ENCODE results near the gene FAM98B. TPM values are rescaled to one million over a fixed set of nuclear protein-coding genes. Genes with fewer than 3 reads are reported as not detected.

Gene FAM98B
- total and polyA plus RNA-seq, 9 of the 15 experiments (the other 6 are each of a cell fraction or from before 2014, with no cell fraction given): 3.1 to 42.0 (median 9.4) TPM

DNA sequence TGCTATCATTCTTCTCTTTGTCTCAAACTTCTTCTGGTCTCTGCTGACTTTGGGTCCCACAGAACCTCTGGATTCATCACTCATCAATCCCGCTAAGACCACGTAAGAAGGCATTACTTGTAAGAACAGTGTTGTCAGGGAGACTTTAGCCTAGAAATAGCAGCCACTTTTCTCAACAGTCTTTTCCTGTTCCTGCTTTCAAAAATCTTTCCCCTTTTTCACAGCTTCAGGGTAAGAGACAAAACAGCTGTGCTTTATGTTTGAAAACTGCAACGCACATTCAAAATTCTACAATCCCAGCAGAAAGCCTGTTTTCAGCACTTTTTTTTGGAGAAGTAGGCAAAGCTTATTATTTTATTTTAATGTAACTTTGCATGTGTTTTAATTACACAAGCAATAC lies 42.0 kb upstream of the FAM98B start (continued):
- no peak for TF ChIP-seq HDAC6 (IDR thresholded peaks at IDR 0.05; ENCODE audit: low read depth, low read length)

DNA sequence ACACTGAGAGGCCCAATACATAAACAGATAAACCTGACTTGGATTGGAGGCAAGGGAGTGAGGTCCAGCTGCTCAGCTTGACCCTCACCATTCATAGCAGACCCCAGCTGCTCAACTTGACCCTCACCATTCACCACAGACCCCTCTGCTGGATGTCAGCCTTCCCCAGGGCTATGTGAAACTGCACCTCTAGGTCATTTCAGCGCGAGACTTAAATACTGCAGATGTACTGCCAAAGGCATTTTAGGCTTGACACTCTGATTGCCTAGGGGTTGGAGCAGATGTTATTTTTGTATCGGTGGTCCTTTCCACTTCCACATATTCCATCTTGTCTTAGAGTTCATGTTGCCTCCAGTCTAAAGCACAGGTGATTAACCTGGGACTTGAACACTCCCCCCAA lies 41.5 kb upstream of the FAM98B start:
- no peak for FAIRE-seq
- Histone ChIP-seq H3K27ac (ENCODE audit: extremely low read depth, low read depth, low read length) (no peak overlapping the region), H3K27me3 (ENCODE audit: control insufficient read depth in 2 of 2, insufficient read depth in 2 of 2, low read length in 2 of 2) (peaks cover 7 to 12% of the 10 kb centered on the region in 2 experiments; a peak in 4 of 5 replicates), H3K4me2 (ENCODE audit: insufficient read depth, low read length) (no peak overlapping the region), H3K4me3 (no peak overlapping the region), H3K9ac (ENCODE audit: insufficient read depth in 1 of 2, low read depth in 2 of 2, low read length in 2 of 2) (no peak overlapping the region), H3K36me3 (ENCODE audit: control insufficient read depth, insufficient read depth, low read length) (no peaks in the 10 kb centered on the region), H4K20me1 (replicated peaks; ENCODE audit: control insufficient read depth, insufficient read depth, low read length) (no peaks in the 10 kb centered on the region), H3K4me1 (replicated peaks in 1 of 2; ENCODE audit: control insufficient read depth in 2 of 2, insufficient read depth in 2 of 2, low read length in 2 of 2) (no peaks in the 10 kb centered on the region), H2AFZ (ENCODE audit: low read depth, low read length) (no peak overlapping the region), H3K9me1 (ENCODE audit: control insufficient read depth, insufficient read depth, low read length) (no peaks in the 10 kb centered on the region), H3K9me3 (replicated peaks; ENCODE audit: control insufficient read depth, insufficient read depth, low read depth, low read length) (no peaks in the 10 kb centered on the region), H3K79me2 (ENCODE audit: control insufficient read depth, insufficient read depth, low read length) (no peaks in the 10 kb centered on the region)
- in situ Hi-C loops (cut with MboI) (no loop called here), intact Hi-C loops (cut with micrococcal nuclease) (no loop called here)
- BruUV-seq (replicated peaks): no TSS peak
- POLR2A ChIA-PET: no interaction called here
- no peak for ATAC-seq
- no peak for DNase-seq (ENCODE audit: extremely low read depth in 1 of 4, low spot score in 3 of 4)
- no peak for TF ChIP-seq MTA2 (IDR thresholded peaks at IDR 0.05; ENCODE audit: low read depth)
- TF ChIP-seq HCFC1 (IDR thresholded peaks at IDR 0.05; ENCODE audit: low read depth, low read length): no peak
- TF ChIP-seq NEUROD1 (IDR thresholded peaks at IDR 0.05; ENCODE audit: borderline replicate concordance, low read depth, low read length, partially characterized antibody): no peak
- TF ChIP-seq, protein P1, sequence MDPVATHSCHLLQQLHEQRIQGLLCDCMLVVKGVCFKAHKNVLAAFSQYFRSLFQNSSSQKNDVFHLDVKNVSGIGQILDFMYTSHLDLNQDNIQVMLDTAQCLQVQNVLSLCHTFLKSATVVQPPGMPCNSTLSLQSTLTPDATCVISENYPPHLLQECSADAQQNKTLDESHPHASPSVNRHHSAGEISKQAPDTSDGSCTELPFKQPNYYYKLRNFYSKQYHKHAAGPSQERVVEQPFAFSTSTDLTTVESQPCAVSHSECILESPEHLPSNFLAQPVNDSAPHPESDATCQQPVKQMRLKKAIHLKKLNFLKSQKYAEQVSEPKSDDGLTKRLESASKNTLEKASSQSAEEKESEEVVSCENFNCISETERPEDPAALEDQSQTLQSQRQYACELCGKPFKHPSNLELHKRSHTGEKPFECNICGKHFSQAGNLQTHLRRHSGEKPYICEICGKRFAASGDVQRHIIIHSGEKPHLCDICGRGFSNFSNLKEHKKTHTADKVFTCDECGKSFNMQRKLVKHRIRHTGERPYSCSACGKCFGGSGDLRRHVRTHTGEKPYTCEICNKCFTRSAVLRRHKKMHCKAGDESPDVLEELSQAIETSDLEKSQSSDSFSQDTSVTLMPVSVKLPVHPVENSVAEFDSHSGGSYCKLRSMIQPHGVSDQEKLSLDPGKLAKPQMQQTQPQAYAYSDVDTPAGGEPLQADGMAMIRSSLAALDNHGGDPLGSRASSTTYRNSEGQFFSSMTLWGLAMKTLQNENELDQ (CRISPR knock-in tag; IDR thresholded peaks at IDR 0.05; ENCODE audit: borderline replicate concordance): no peak
- TF ChIP-seq, protein P2, sequence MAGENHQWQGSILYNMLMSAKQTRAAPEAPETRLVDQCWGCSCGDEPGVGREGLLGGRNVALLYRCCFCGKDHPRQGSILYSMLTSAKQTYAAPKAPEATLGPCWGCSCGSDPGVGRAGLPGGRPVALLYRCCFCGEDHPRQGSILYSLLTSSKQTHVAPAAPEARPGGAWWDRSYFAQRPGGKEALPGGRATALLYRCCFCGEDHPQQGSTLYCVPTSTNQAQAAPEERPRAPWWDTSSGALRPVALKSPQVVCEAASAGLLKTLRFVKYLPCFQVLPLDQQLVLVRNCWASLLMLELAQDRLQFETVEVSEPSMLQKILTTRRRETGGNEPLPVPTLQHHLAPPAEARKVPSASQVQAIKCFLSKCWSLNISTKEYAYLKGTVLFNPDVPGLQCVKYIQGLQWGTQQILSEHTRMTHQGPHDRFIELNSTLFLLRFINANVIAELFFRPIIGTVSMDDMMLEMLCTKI (IDR thresholded peaks at IDR 0.05; ENCODE audit: partially characterized antibody): no peak
- TF ChIP-seq, protein P3, sequence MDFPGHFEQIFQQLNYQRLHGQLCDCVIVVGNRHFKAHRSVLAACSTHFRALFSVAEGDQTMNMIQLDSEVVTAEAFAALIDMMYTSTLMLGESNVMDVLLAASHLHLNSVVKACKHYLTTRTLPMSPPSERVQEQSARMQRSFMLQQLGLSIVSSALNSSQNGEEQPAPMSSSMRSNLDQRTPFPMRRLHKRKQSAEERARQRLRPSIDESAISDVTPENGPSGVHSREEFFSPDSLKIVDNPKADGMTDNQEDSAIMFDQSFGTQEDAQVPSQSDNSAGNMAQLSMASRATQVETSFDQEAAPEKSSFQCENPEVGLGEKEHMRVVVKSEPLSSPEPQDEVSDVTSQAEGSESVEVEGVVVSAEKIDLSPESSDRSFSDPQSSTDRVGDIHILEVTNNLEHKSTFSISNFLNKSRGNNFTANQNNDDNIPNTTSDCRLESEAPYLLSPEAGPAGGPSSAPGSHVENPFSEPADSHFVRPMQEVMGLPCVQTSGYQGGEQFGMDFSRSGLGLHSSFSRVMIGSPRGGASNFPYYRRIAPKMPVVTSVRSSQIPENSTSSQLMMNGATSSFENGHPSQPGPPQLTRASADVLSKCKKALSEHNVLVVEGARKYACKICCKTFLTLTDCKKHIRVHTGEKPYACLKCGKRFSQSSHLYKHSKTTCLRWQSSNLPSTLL (IDR thresholded peaks at IDR 0.05): no peak
- no peak for TF ChIP-seq TRIM24 (IDR thresholded peaks at IDR 0.05)
- 3% methylated on average over 3 of the region's 3 CpGs for WGBS (ENCODE audit: insufficient coverage, low coverage, missing lambda C conversion rate)
- CTCF ChIA-PET (ENCODE audit: low intra/inter-chr PET ratio): no interaction called here
